ENCODE data around the gene MICB.

Gene MICB

GRCh38 chr6:31468311-31468710 is 29.6 kb upstream of the MICB start:
- ATAC-seq (no peak), DNase-seq (ENCODE audit: low spot score in 2 of 2) (peak in 1 of 2 donors; percentile 49)
- H3K9me3 Mint-ChIP-seq: no peaks in the 10 kb centered on the region
- peaks cover 74% of the 10 kb centered on the region for H3K36me3 Mint-ChIP-seq
- H3K27ac Mint-ChIP-seq: no peak overlapping the region
- H3K4me1 Mint-ChIP-seq: peaks cover 95% of the 10 kb centered on the region
- peak overlapping the region; percentile 100 for H3K4me3 Mint-ChIP-seq

- peaks cover 58% of the 10 kb centered on the region for H3K36me3 Mint-ChIP-seq
- peak overlapping the region; percentile 26 for H3K4me3 Mint-ChIP-seq
- ATAC-seq (no peak), DNase-seq (ENCODE audit: low spot score in 2 of 2) (peak in 1 of 2 donors; percentile 43)
- H3K27ac Mint-ChIP-seq: peak overlapping the region; percentile 49
- H3K9me3 Mint-ChIP-seq: no peaks in the 10 kb centered on the region
- peaks cover 98% of the 10 kb centered on the region for H3K4me1 Mint-ChIP-seq
Observed at GRCh38 chr6:31470801-31471200, 27.1 kb upstream of the MICB start.

- peak overlapping the region; percentile 26 for H3K4me3 Mint-ChIP-seq
Observed at GRCh38 chr6:31471711-31472110, 26.2 kb upstream of the MICB start.

GRCh38 chr6:31472259-31472658 is 25.7 kb upstream of the MICB start:
- H3K27ac Mint-ChIP-seq: peak overlapping the region; percentile 49
- peaks cover 84% of the 10 kb centered on the region for H3K4me1 Mint-ChIP-seq
- peak in 1 of 2 donors; percentile 45 for DNase-seq (ENCODE audit: low spot score in 2 of 2)
- peak; percentile 68 for ATAC-seq
- H3K4me3 Mint-ChIP-seq: peak overlapping the region; percentile 26
- H3K9me3 Mint-ChIP-seq: no peaks in the 10 kb centered on the region
- peaks cover 45% of the 10 kb centered on the region for H3K36me3 Mint-ChIP-seq

More at GRCh38 chr6:31471711-31472110, 26.2 kb upstream of the MICB start:
- peaks cover 89% of the 10 kb centered on the region for H3K4me1 Mint-ChIP-seq
- ATAC-seq (no peak), DNase-seq (ENCODE audit: low spot score in 2 of 2) (peak in 1 of 2 donors; percentile 47)
- peak overlapping the region; percentile 49 for H3K27ac Mint-ChIP-seq
- peaks cover 49% of the 10 kb centered on the region for H3K36me3 Mint-ChIP-seq
- H3K9me3 Mint-ChIP-seq: no peaks in the 10 kb centered on the region

GRCh38 chr6:31473244-31473643 is 24.7 kb upstream of the MICB start:
- Mint-ChIP-seq H3K9me3 (no peaks in the 10 kb centered on the region), H3K4me1 (peaks cover 74% of the 10 kb centered on the region), H3K4me3 (no peak overlapping the region), H3K36me3 (peaks cover 40% of the 10 kb centered on the region), H3K27ac (peak overlapping the region; percentile 69)
- DNase-seq (ENCODE audit: low spot score in 2 of 2) (peak in 1 of 2 donors; percentile 37), ATAC-seq (no peak)

GRCh38 chr6:31473780-31474761 is 23.9 kb upstream of the MICB start:
- Mint-ChIP-seq H3K27ac (peak overlapping the region; percentile 69), H3K9me3 (no peaks in the 10 kb centered on the region), H3K4me1 (peaks cover 66% of the 10 kb centered on the region), H3K36me3 (peaks cover 34% of the 10 kb centered on the region), H3K4me3 (no peak overlapping the region)
- ATAC-seq: peak; percentile 43
- peak in 1 of 2 donors; percentile 48 for DNase-seq (ENCODE audit: low spot score in 2 of 2)

GRCh38 chr6:31474871-31475286 is 23.1 kb upstream of the MICB start:
- ATAC-seq (peak; percentile 27), DNase-seq (ENCODE audit: low spot score in 2 of 2) (peak in 1 of 2 donors; percentile 63)
- peaks cover 27% of the 10 kb centered on the region for H3K36me3 Mint-ChIP-seq
- no peaks in the 10 kb centered on the region for H3K9me3 Mint-ChIP-seq
- H3K4me3 Mint-ChIP-seq: no peak overlapping the region
- H3K4me1 Mint-ChIP-seq: peaks cover 64% of the 10 kb centered on the region
- peak overlapping the region; percentile 69 for H3K27ac Mint-ChIP-seq

- H3K27ac Mint-ChIP-seq: peak overlapping the region; percentile 63
- peaks cover 50% of the 10 kb centered on the region for H3K4me1 Mint-ChIP-seq
- no peak overlapping the region for H3K4me3 Mint-ChIP-seq
- peaks cover 18% of the 10 kb centered on the region for H3K36me3 Mint-ChIP-seq
- DNase-seq (ENCODE audit: low spot score in 2 of 2) (peak in 1 of 2 donors; percentile 43), ATAC-seq (no peak)
- H3K9me3 Mint-ChIP-seq: no peaks in the 10 kb centered on the region
Observed at GRCh38 chr6:31476515-31477139, 21.3 kb upstream of the MICB start.

- Mint-ChIP-seq H3K4me1 (peaks cover 41% of the 10 kb centered on the region), H3K27ac (peak overlapping the region; percentile 63), H3K9me3 (no peaks in the 10 kb centered on the region), H3K4me3 (no peak overlapping the region), H3K36me3 (peaks cover 15% of the 10 kb centered on the region)
- DNase-seq (ENCODE audit: low spot score in 2 of 2) (no peak), ATAC-seq (no peak)
Observed at GRCh38 chr6:31477521-31477920, 20.4 kb upstream of the MICB start.

- H3K36me3 Mint-ChIP-seq: peaks cover 15% of the 10 kb centered on the region
- DNase-seq (ENCODE audit: low spot score in 2 of 2) (no peak), ATAC-seq (no peak)
- H3K9me3 Mint-ChIP-seq: no peaks in the 10 kb centered on the region
- no peak overlapping the region for H3K4me3 Mint-ChIP-seq
- peaks cover 34% of the 10 kb centered on the region for H3K4me1 Mint-ChIP-seq
- H3K27ac Mint-ChIP-seq: peak overlapping the region; percentile 63
Observed at GRCh38 chr6:31478186-31478950, 19.6 kb upstream of the MICB start.

- Mint-ChIP-seq H3K27ac (peak overlapping the region; percentile 56), H3K4me3 (no peak overlapping the region), H3K4me1 (peaks cover 25% of the 10 kb centered on the region), H3K9me3 (no peaks in the 10 kb centered on the region), H3K36me3 (peaks cover 15% of the 10 kb centered on the region)
- no peak for DNase-seq (ENCODE audit: low spot score in 2 of 2)
- ATAC-seq: no peak
Observed at GRCh38 chr6:31479151-31479932, 18.6 kb upstream of the MICB start.

GRCh38 chr6:31479933-31480535 is 17.9 kb upstream of the MICB start:
- ATAC-seq: no peak
- H3K4me3 Mint-ChIP-seq: no peak overlapping the region
- no peaks in the 10 kb centered on the region for H3K9me3 Mint-ChIP-seq
- H3K36me3 Mint-ChIP-seq: peaks cover 14% of the 10 kb centered on the region
- H3K27ac Mint-ChIP-seq: no peak overlapping the region
- H3K4me1 Mint-ChIP-seq: peaks cover 18% of the 10 kb centered on the region
- DNase-seq (ENCODE audit: low spot score in 2 of 2): no peak

GRCh38 chr6:31480574-31480973 is 17.4 kb upstream of the MICB start:
- no peak for DNase-seq (ENCODE audit: low spot score in 2 of 2)
- Mint-ChIP-seq H3K36me3 (peaks cover 8% of the 10 kb centered on the region), H3K27ac (no peak overlapping the region), H3K9me3 (no peaks in the 10 kb centered on the region), H3K4me1 (peaks cover 12% of the 10 kb centered on the region), H3K4me3 (no peak overlapping the region)
- ATAC-seq: no peak

GRCh38 chr6:31483392-31483791 is 14.6 kb upstream of the MICB start:
- Mint-ChIP-seq H3K27ac (no peak overlapping the region), H3K4me1 (peaks cover 10% of the 10 kb centered on the region), H3K4me3 (no peak overlapping the region), H3K9me3 (no peaks in the 10 kb centered on the region), H3K36me3 (no peaks in the 10 kb centered on the region)
- DNase-seq (ENCODE audit: low spot score in 2 of 2) (no peak), ATAC-seq (no peak)
